SK-N-SH (cell line): ENCODE results near the gene TRPC3. TPM values are rescaled to one million over a fixed set of nuclear protein-coding genes. Genes with fewer than 3 reads are reported as not detected.

Source experiments
- CTCF ChIA-PET: fragments of 300-600, 350-600 bp; formaldehyde crosslinking; extraction: SDS; loops from one replicate; lab custom pipeline; 2021; lab: Yijun Ruan, JAX
- POLR2A ChIA-PET: fragments of 350-600 bp; sonication (Branson Sonifier 250); formaldehyde crosslinking; extraction: SDS; loops from one replicate; lab custom pipeline; 2020; ENCODE audit warnings: antibody characterized with exemption, inconsistent platforms; lab: Yijun Ruan, JAX
- DNase-seq: peaks from one replicate; pipeline ENCODE4 v3.0.0; 2012
- H2AFZ ChIP-seq: fragments of 200-600 bp; sonication (generic); 2 replicates; pipeline ENCODE4 v1.8.1; 2016; ENCODE audit warnings: antibody characterized with exemption, mild to moderate bottlenecking, low read depth
- H3F3A ChIP-seq: fragments of 200-600 bp; sonication (generic); replicated peaks from 2 replicates; pipeline ENCODE3; 2016; ENCODE audit warnings: antibody characterized with exemption, mild to moderate bottlenecking; ENCODE audit not compliant: insufficient read depth
- H3K27ac ChIP-seq, 2 experiments: fragments of 200-500 bp in 1 of 2; fragments of 200-600 bp in 1 of 2; sonication (Bioruptor generic) in 1 of 2; sonication (generic), shearing (Covaris generic) in 1 of 2; 2 replicates each; pipeline versions ENCODE4 v1.5.1 to v1.6.1; 2014 to 2016; ENCODE audit warnings: low read depth in 2 of 2, inconsistent platforms in 1 of 2, low read length in 1 of 2, mild to moderate bottlenecking in 1 of 2, mixed read lengths in 1 of 2
- H3K27me3 ChIP-seq: fragments of 200-600 bp; sonication (generic), shearing (Covaris generic); 2 replicates; pipeline ENCODE4 v1.6.1; 2016; ENCODE audit warnings: mixed run types; ENCODE audit not compliant: insufficient read depth
- H3K36me3 ChIP-seq, 2 experiments: fragments of 200-500 bp in 1 of 2; fragments of 200-600 bp in 1 of 2; sonication (Bioruptor generic) in 1 of 2; sonication (generic) in 1 of 2; replicated peaks in 1 of 2; 2 replicates each; pipeline versions ENCODE3 to v1.5.1; 2014 to 2016; ENCODE audit warnings: low read length in 1 of 2, mild to moderate bottlenecking in 1 of 2; ENCODE audit not compliant: insufficient read depth in 2 of 2, control insufficient read depth in 1 of 2
- H3K4me1 ChIP-seq, 2 experiments: fragments of 200-500 bp in 1 of 2; fragments of 200-600 bp in 1 of 2; sonication (Bioruptor generic) in 1 of 2; sonication (generic), shearing (Covaris generic) in 1 of 2; 2 replicates each; pipeline versions ENCODE4 v1.5.1 to v1.6.1; 2014 to 2016; ENCODE audit warnings: low read depth in 1 of 2, low read length in 1 of 2, mixed run types in 1 of 2; ENCODE audit not compliant: insufficient read depth in 2 of 2, control insufficient read depth in 1 of 2
- H3K4me2 ChIP-seq: fragments of 200-600 bp; sonication (generic), shearing (Covaris generic); 2 replicates; pipeline ENCODE4 v1.6.1; 2017; ENCODE audit warnings: mixed run types
- H3K4me3 ChIP-seq, 2 experiments: fragments of 200-500 bp in 1 of 2; fragments of 200-600 bp in 1 of 2; sonication (Bioruptor generic) in 1 of 2; sonication (generic), shearing (Covaris generic) in 1 of 2; 2 replicates each; pipeline versions ENCODE4 v1.5.1 to v1.8.1; 2014 to 2016; ENCODE audit warnings: low read depth in 2 of 2, inconsistent platforms in 1 of 2, low read length in 1 of 2, mild to moderate bottlenecking in 1 of 2, mixed read lengths in 1 of 2, moderate library complexity in 1 of 2
- H3K79me2 ChIP-seq: fragments of 200-600 bp; sonication (generic); 2 replicates; pipeline ENCODE4 v1.8.1; 2017; ENCODE audit warnings: mild to moderate bottlenecking; ENCODE audit not compliant: insufficient read depth
- H3K9ac ChIP-seq: fragments of 200-600 bp; sonication (generic); 2 replicates; pipeline ENCODE4 v1.6.1; 2017; ENCODE audit warnings: mixed run types
- H3K9me2 ChIP-seq: fragments of 200-600 bp; sonication (generic); 2 replicates; pipeline ENCODE4 v1.6.1; 2017; ENCODE audit warnings: mixed run types
- H3K9me3 ChIP-seq: fragments of 200-600 bp; sonication (generic); 2 replicates; pipeline ENCODE4 v1.6.1; 2017; ENCODE audit warnings: mixed run types, mild to moderate bottlenecking, moderate library complexity
- H4K20me1 ChIP-seq: fragments of 200-600 bp; sonication (generic); 2 replicates; pipeline ENCODE4 v1.6.1; 2017; ENCODE audit warnings: mild to moderate bottlenecking, mixed run types; ENCODE audit not compliant: insufficient read depth
- CHD2 ChIP-seq: fragments of 150-350 bp; IDR thresholded peaks from 2 replicates; pipeline ENCODE4 v1.6.1; 2018; ENCODE audit warnings: low read length; ENCODE audit not compliant: partially characterized antibody
- ELF1 ChIP-seq: IDR thresholded peaks from 2 replicates; pipeline ENCODE4 v1.4.0; 2012
- EP300 ChIP-seq, 2 experiments: IDR thresholded peaks; 2 replicates each; pipeline versions ENCODE4 v1.4.0 to v1.6.1; 2012; ENCODE audit warnings: borderline replicate concordance in 1 of 2, low read depth in 1 of 2, low read length in 1 of 2
- EZH2phosphoT487 ChIP-seq: fragments of 200-600 bp; sonication (generic); IDR thresholded peaks from 2 replicates; pipeline ENCODE4 v1.6.1; 2017; ENCODE audit warnings: low read depth, mixed run types, mild to moderate bottlenecking, antibody characterized with exemption, moderate library complexity, borderline replicate concordance
- FOSL2 ChIP-seq: IDR thresholded peaks from 2 replicates; pipeline ENCODE4 v1.4.0; 2012; ENCODE audit warnings: low read depth, mild to moderate bottlenecking, moderate library complexity, borderline replicate concordance
- FOXM1 ChIP-seq: IDR thresholded peaks from 2 replicates; pipeline ENCODE4 v1.4.0; 2012; ENCODE audit warnings: low read depth, mild to moderate bottlenecking
- GABPA ChIP-seq: IDR thresholded peaks from 2 replicates; pipeline ENCODE4 v1.4.0; 2012; ENCODE audit warnings: low read depth, mild to moderate bottlenecking
- JUND ChIP-seq: IDR thresholded peaks from 2 replicates; pipeline ENCODE4 v1.4.0; 2012
- NFIC ChIP-seq: IDR thresholded peaks from 2 replicates; pipeline ENCODE4 v1.4.0; 2012; ENCODE audit warnings: borderline replicate concordance
- NRF1 ChIP-seq: IDR thresholded peaks from 2 replicates; pipeline ENCODE4 v1.6.1; 2012; ENCODE audit warnings: low read depth, mild to moderate bottlenecking, low read length
- POLR2AphosphoS5 ChIP-seq: IDR thresholded peaks from 2 replicates; pipeline ENCODE4 v1.6.1; 2012; ENCODE audit warnings: low read depth, low read length
- RAD21 ChIP-seq: IDR thresholded peaks from 2 replicates; pipeline ENCODE4 v1.6.1; 2012; ENCODE audit warnings: mild to moderate bottlenecking, low read length
- RCOR1 ChIP-seq: fragments of 150-350 bp; IDR thresholded peaks from 2 replicates; pipeline ENCODE4 v1.6.1; 2017; ENCODE audit warnings: antibody characterized with exemption, low read length
- RXRA ChIP-seq: IDR thresholded peaks from 2 replicates; pipeline ENCODE4 v1.4.0; 2012; ENCODE audit warnings: low read depth, mild to moderate bottlenecking, borderline replicate concordance
- SIN3A ChIP-seq: IDR thresholded peaks from 2 replicates; pipeline ENCODE4 v1.6.1; 2012; ENCODE audit warnings: low read depth, mild to moderate bottlenecking, low read length, moderate library complexity, borderline replicate concordance
- TAF1 ChIP-seq: IDR thresholded peaks from 2 replicates; pipeline ENCODE4 v1.6.1; 2012; ENCODE audit warnings: low read depth, mild to moderate bottlenecking, low read length, moderate library complexity, borderline replicate concordance
- TCF12 ChIP-seq: IDR thresholded peaks from 2 replicates; pipeline ENCODE4 v1.4.0; 2012
- TEAD4 ChIP-seq: IDR thresholded peaks from 2 replicates; pipeline ENCODE4 v1.4.0; 2012; ENCODE audit warnings: mild to moderate bottlenecking, borderline replicate concordance; ENCODE audit not compliant: insufficient read depth
- USF1 ChIP-seq: IDR thresholded peaks from 2 replicates; pipeline ENCODE4 v1.4.0; 2012; ENCODE audit warnings: low read depth, borderline replicate concordance
- WGBS: methylation state at CpG from one replicate; pipeline ENCODE4 v1.1.6; 2017; ENCODE audit warnings: low lambda C conversion rate; 5-methylcytosine and 5-hydroxymethylcytosine counted together
- polyA plus RNA-seq, 3 experiments: library from polyadenylated mRNA; depleted of rRNA; stranded (reverse); fragments of >200 nt; gene quantifications; 2 replicates each; pipeline ENCODE4 v1.2.3, GENCODE V29; 2012
- TF ChIP-seq, protein P1 (sequence below): fragments of 200-600 bp; sonication (generic); IDR thresholded peaks from 2 replicates; pipeline ENCODE4 v1.6.1; 2017; ENCODE audit warnings: antibody characterized with exemption, mild to moderate bottlenecking, moderate library complexity
- TF ChIP-seq, protein P2 (sequence below): IDR thresholded peaks from 2 replicates; pipeline ENCODE4 v1.6.1; 2012; ENCODE audit warnings: mild to moderate bottlenecking, low read depth, low read length, moderate library complexity

Gene TRPC3
- polyA plus RNA-seq (2012; rRNA removed): not detected in 2 replicates
- polyA plus RNA-seq (2012; cell fraction: cytosol; rRNA removed): under 0.01 TPM in 1 of 2 replicates, not detected in the other
- polyA plus RNA-seq (2012; cell fraction: nucleus; rRNA removed): 0.01 TPM in 1 of 2 replicates, not detected in the other

DNA sequence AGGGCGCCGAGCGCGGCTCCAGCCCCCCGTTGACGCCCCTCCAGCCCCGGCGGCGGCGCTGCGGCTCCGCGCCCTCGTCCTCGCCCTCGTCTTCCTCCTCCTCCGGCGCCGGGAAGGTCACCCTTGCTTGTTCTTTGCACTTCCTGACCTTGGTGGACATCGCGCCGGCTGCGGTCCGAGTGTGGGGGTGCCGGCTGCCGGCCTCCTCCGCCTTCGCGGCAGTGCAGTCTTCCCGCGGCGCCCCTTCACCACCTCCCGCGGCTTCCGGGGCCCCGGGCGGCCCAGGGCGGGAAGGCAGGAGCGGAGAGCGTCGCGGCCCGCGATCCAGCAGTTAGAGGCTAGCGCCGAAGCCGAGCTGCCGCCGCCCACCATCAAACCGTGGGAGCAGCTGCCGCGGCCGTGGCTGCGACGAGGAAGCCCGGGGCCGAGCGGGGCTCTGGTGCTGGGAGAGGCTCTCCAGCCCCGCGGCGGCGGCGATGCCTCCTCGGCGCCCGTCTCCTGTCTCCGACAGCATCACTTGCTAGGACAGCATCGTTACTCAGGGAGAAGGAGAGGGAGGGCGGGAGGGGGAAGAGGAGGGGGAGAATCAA lies at the start of gene TRPC3:
Gene TRPC3 (minus strand): TSS at position 540 of the 590 bp plus-strand sequence. CDS start 380 bp downstream, at position 160.
- ChIA-PET CTCF (interaction anchor here (1.5 kb wide), 1 partner anchor 626 kb away, joined by 3 read pairs; no protein-coding TSS in a partner anchor), POLR2A (no interaction called here)
- WGBS: 6% methylated on average over 9 of the region's 69 CpGs

GRCh38 chr4:122000849-122001248 lies 49.0 kb upstream of the TRPC3 start:
- no peak overlapping the region for H2AFZ ChIP-seq
- no peak for DNase-seq
- CTCF ChIA-PET: interaction anchor here (1.4 to 2.0 kb wide), 2 partner anchors 51 to 100 kb away, joined by 3 to 7 read pairs; no protein-coding TSS in a partner anchor
- no peaks in the 10 kb centered on the region for H3K36me3 ChIP-seq
- H3F3A ChIP-seq: no peaks in the 10 kb centered on the region
- no peaks in the 10 kb centered on the region for H4K20me1 ChIP-seq
- 2% methylated on average over 4 of the region's 4 CpGs for WGBS
- no peak overlapping the region for H3K9ac ChIP-seq
- no peaks in the 10 kb centered on the region; a peak in 1 of 4 replicates for H3K4me1 ChIP-seq
- H3K27ac ChIP-seq: no peak overlapping the region
- H3K79me2 ChIP-seq: no peaks in the 10 kb centered on the region
- peaks cover 8% of the 10 kb centered on the region; the same call in 1 of the 2 replicates for H3K27me3 ChIP-seq
- H3K4me2 ChIP-seq: no peak overlapping the region
- POLR2A ChIA-PET: no interaction called here
- no peak overlapping the region for H3K4me3 ChIP-seq
- H3K9me2 ChIP-seq: no peaks in the 10 kb centered on the region
- H3K9me3 ChIP-seq: no peaks in the 10 kb centered on the region
- TF ChIP-seq CHD2: no peak
- TF ChIP-seq POLR2AphosphoS5: no peak
- no peak for TF ChIP-seq EZH2phosphoT487
- TF ChIP-seq USF1: no peak
- TF ChIP-seq, protein P1, sequence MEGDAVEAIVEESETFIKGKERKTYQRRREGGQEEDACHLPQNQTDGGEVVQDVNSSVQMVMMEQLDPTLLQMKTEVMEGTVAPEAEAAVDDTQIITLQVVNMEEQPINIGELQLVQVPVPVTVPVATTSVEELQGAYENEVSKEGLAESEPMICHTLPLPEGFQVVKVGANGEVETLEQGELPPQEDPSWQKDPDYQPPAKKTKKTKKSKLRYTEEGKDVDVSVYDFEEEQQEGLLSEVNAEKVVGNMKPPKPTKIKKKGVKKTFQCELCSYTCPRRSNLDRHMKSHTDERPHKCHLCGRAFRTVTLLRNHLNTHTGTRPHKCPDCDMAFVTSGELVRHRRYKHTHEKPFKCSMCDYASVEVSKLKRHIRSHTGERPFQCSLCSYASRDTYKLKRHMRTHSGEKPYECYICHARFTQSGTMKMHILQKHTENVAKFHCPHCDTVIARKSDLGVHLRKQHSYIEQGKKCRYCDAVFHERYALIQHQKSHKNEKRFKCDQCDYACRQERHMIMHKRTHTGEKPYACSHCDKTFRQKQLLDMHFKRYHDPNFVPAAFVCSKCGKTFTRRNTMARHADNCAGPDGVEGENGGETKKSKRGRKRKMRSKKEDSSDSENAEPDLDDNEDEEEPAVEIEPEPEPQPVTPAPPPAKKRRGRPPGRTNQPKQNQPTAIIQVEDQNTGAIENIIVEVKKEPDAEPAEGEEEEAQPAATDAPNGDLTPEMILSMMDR: no peak
- TF ChIP-seq RXRA: no peak
- TF ChIP-seq RAD21: no peak
- no peak for TF ChIP-seq TEAD4
- no peak for TF ChIP-seq SIN3A
- no peak for TF ChIP-seq JUND
- TF ChIP-seq EP300 (IDR thresholded peaks at IDR 0.05; ENCODE audit: borderline replicate concordance in 1 of 2, low read depth in 1 of 2, low read length in 1 of 2): no peak
- TF ChIP-seq FOXM1: no peak
- TF ChIP-seq, protein P2, sequence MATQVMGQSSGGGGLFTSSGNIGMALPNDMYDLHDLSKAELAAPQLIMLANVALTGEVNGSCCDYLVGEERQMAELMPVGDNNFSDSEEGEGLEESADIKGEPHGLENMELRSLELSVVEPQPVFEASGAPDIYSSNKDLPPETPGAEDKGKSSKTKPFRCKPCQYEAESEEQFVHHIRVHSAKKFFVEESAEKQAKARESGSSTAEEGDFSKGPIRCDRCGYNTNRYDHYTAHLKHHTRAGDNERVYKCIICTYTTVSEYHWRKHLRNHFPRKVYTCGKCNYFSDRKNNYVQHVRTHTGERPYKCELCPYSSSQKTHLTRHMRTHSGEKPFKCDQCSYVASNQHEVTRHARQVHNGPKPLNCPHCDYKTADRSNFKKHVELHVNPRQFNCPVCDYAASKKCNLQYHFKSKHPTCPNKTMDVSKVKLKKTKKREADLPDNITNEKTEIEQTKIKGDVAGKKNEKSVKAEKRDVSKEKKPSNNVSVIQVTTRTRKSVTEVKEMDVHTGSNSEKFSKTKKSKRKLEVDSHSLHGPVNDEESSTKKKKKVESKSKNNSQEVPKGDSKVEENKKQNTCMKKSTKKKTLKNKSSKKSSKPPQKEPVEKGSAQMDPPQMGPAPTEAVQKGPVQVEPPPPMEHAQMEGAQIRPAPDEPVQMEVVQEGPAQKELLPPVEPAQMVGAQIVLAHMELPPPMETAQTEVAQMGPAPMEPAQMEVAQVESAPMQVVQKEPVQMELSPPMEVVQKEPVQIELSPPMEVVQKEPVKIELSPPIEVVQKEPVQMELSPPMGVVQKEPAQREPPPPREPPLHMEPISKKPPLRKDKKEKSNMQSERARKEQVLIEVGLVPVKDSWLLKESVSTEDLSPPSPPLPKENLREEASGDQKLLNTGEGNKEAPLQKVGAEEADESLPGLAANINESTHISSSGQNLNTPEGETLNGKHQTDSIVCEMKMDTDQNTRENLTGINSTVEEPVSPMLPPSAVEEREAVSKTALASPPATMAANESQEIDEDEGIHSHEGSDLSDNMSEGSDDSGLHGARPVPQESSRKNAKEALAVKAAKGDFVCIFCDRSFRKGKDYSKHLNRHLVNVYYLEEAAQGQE: no peak
- no peak for TF ChIP-seq GABPA

More for the DNA sequence above, at the start of gene TRPC3:
- H3K4me3 ChIP-seq: peak within 1 kb of the TSS; percentile 40 to 59
- TF ChIP-seq ELF1 (no peak), CHD2 (no peak), JUND (no peak), NRF1 (no peak), RCOR1 (no peak), POLR2AphosphoS5 (no peak), NFIC (no peak), TCF12 (no peak), TAF1 (no peak), USF1 (no peak), EP300 (IDR thresholded peaks at IDR 0.05; ENCODE audit: borderline replicate concordance in 1 of 2, low read depth in 1 of 2, low read length in 1 of 2) (no peak), FOSL2 (no peak)
- no peak within 1 kb of the TSS for H3K9ac ChIP-seq
- H3K4me1 ChIP-seq: peaks cover 0 to 8% of the 10 kb centered on the region in 2 experiments; a peak in 1 of 4 replicates
- no peaks in the 10 kb centered on the region for H3K9me2 ChIP-seq
- peak within 1 kb of the TSS; percentile 89 for H3K4me2 ChIP-seq
- H4K20me1 ChIP-seq: no peaks in the 10 kb centered on the region
- no peaks in the 10 kb centered on the region for H3K79me2 ChIP-seq
- no peaks in the 10 kb centered on the region for H3K36me3 ChIP-seq
- no peaks in the 10 kb centered on the region for H3F3A ChIP-seq
- H2AFZ ChIP-seq: peak within 1 kb of the TSS; percentile 94; the same call in 1 of the 2 replicates
- no peaks in the 10 kb centered on the region for H3K9me3 ChIP-seq
- no peak within 1 kb of the TSS for H3K27ac ChIP-seq
- H3K27me3 ChIP-seq: peaks cover 40% of the 10 kb centered on the region
- DNase-seq: peak; percentile 69
